A673 (cell line): ENCODE measurements around the gene DPH3.

Source experiments
- EZH2 ChIP-seq: fragments of 200-600 bp; sonication (generic); IDR thresholded peaks from 2 replicates; pipeline ENCODE4 v1.6.1; 2017; ENCODE audit warnings: borderline replicate concordance, low read depth, mild to moderate bottlenecking, mixed read lengths, antibody characterized with exemption, low read length; ENCODE audit not compliant: poor library complexity, severe bottlenecking
- TF ChIP-seq, protein P1 (sequence below): fragments of 300-800, 200-600 bp; sonication (generic); conservative IDR thresholded peaks from 2 replicates; pipeline ENCODE4 v1.5.1; 2017; ENCODE audit warnings: low read depth, mild to moderate bottlenecking, antibody characterized with exemption, low read length, moderate library complexity, mixed read lengths

GRCh38 chr3:16248556-16248955 is 16.2 kb downstream of the DPH3 start:
- TF ChIP-seq, protein P1, sequence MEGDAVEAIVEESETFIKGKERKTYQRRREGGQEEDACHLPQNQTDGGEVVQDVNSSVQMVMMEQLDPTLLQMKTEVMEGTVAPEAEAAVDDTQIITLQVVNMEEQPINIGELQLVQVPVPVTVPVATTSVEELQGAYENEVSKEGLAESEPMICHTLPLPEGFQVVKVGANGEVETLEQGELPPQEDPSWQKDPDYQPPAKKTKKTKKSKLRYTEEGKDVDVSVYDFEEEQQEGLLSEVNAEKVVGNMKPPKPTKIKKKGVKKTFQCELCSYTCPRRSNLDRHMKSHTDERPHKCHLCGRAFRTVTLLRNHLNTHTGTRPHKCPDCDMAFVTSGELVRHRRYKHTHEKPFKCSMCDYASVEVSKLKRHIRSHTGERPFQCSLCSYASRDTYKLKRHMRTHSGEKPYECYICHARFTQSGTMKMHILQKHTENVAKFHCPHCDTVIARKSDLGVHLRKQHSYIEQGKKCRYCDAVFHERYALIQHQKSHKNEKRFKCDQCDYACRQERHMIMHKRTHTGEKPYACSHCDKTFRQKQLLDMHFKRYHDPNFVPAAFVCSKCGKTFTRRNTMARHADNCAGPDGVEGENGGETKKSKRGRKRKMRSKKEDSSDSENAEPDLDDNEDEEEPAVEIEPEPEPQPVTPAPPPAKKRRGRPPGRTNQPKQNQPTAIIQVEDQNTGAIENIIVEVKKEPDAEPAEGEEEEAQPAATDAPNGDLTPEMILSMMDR, result no peak
- TF ChIP-seq EZH2, result no peak
